PC-3 (cell line): Measurements from ENCODE around the gene DGKG. TPM values are rescaled to one million over a fixed set of nuclear protein-coding genes. Genes with fewer than 3 reads are reported as not detected.

Experiments used
- ATAC-seq: fragments of 200-7000 bp; cut with Tn5 transposase; 2 replicates; pipeline ENCODE4 v1.9.1; 2020; ENCODE audit warnings: mild to moderate bottlenecking, moderate library complexity
- BruUV-seq: library from RNA; stranded (reverse); fragments of 400-500 nt; replicated peaks from 2 replicates; lab custom pipeline; 2021; lab: Mats Ljungman, UMichigan
- CTCF ChIA-PET: fragments of 300-600 bp; sonication (Branson Sonifier 250); formaldehyde crosslinking; loops from one replicate; lab custom pipeline; 2022; ENCODE audit warnings: antibody characterized with exemption; lab: Charles Lee
- POLR2A ChIA-PET: fragments of 300-600 bp; sonication (Branson Sonifier 250); formaldehyde crosslinking; loops from one replicate; lab custom pipeline; 2022; ENCODE audit warnings: antibody characterized with exemption; ENCODE audit not compliant: unreplicated experiment; lab: Charles Lee
- DNase-seq: peaks from one replicate; pipeline ENCODE4 v3.0.0-alpha.2; 2015
- H2AFZ ChIP-seq: fragments of 300-600 bp; sonication (generic); 2 replicates; pipeline ENCODE4 v1.6.0; 2016; ENCODE audit warnings: antibody characterized with exemption, low read length
- H3F3A ChIP-seq: fragments of 300-600 bp; sonication (generic); one replicate; pipeline ENCODE4 v1.6.0; 2017; ENCODE audit warnings: antibody characterized with exemption, low read length, control low read depth, mild to moderate bottlenecking; ENCODE audit not compliant: unreplicated experiment
- H3K27ac ChIP-seq: fragments of 300-600 bp; sonication (generic); 2 replicates; pipeline ENCODE4 v1.5.1; 2016; ENCODE audit warnings: mild to moderate bottlenecking, low read length
- H3K27me3 ChIP-seq: fragments of 300-600 bp; sonication (generic); 2 replicates; pipeline ENCODE4 v1.6.1; 2016; ENCODE audit warnings: low read length, mixed read lengths
- H3K36me3 ChIP-seq: fragments of 300-600 bp; sonication (generic); 2 replicates; pipeline ENCODE4 v1.6.1; 2016; ENCODE audit warnings: low read depth, mixed run types, low read length, mixed read lengths
- H3K4me1 ChIP-seq: fragments of 300-600 bp; sonication (generic); 2 replicates; pipeline ENCODE4 v1.5.1; 2016; ENCODE audit warnings: low read length; ENCODE audit not compliant: insufficient read depth
- H3K4me2 ChIP-seq: fragments of 300-600 bp; sonication (generic); 2 replicates; pipeline ENCODE4 v1.6.0; 2016; ENCODE audit warnings: low read length
- H3K4me3 ChIP-seq: fragments of 300-600 bp; sonication (generic); 2 replicates; pipeline ENCODE4 v1.5.1; 2016; ENCODE audit warnings: mild to moderate bottlenecking, low read length, mixed read lengths
- H3K79me2 ChIP-seq: fragments of 300-600 bp; sonication (generic); 2 replicates; pipeline ENCODE4 v1.6.1; 2017; ENCODE audit warnings: low read length, mixed read lengths
- H3K9ac ChIP-seq: fragments of 300-600 bp; sonication (generic); 2 replicates; pipeline ENCODE4 v1.6.0; 2016; ENCODE audit warnings: mild to moderate bottlenecking, low read length
- H3K9me2 ChIP-seq: fragments of 300-600 bp; sonication (generic); replicated peaks from 2 replicates; pipeline ENCODE4 v1.6.1; 2016; ENCODE audit warnings: mixed run types, low read length, mixed read lengths
- H3K9me3 ChIP-seq: fragments of 300-600 bp; sonication (generic); 2 replicates; pipeline ENCODE4 v1.6.1; 2016; ENCODE audit warnings: low read length, mixed read lengths
- H4K20me1 ChIP-seq: fragments of 300-600 bp; sonication (generic); 2 replicates; pipeline ENCODE4 v1.6.1; 2016; ENCODE audit warnings: low read length, mixed read lengths
- CTCF ChIP-seq: fragments of 300-600 bp; sonication (generic); conservative IDR thresholded peaks from 2 replicates; pipeline ENCODE4 v1.5.1; 2017; ENCODE audit warnings: antibody characterized with exemption, low read depth, mild to moderate bottlenecking, low read length
- EZH2 ChIP-seq: fragments of 300-600 bp; sonication (generic); IDR thresholded peaks from one replicate; pipeline ENCODE4 v1.6.1; 2017; ENCODE audit warnings: antibody characterized with exemption, mild to moderate bottlenecking, low read length; ENCODE audit not compliant: unreplicated experiment
- EZH2phosphoT487 ChIP-seq: fragments of 300-600 bp; sonication (generic); IDR thresholded peaks from 2 replicates; pipeline ENCODE4 v1.6.1; 2018; ENCODE audit warnings: mild to moderate bottlenecking, antibody characterized with exemption, low read length, borderline replicate concordance
- intact Hi-C: fragments of 100-400 bp; cut with micrococcal nuclease; formaldehyde crosslinking; loops from 2 replicates; pipeline ENCODE4 v1.9.0; 2023
- total RNA-seq: library from RNA; depleted of rRNA; stranded (reverse); fragments of >200 nt; gene quantifications from 2 replicates; pipeline ENCODE4 v1.2.3, GENCODE V29; 2014

DGKG gene
- total RNA-seq, 1 experiment from 2014 or later, result 2.7 TPM

GRCh38 chr3:186149319-186149960, 212.6 kb downstream of the DGKG start:
- no peaks in the 10 kb centered on the region for H3K9me2 ChIP-seq
- CTCF ChIA-PET, result no interaction called here
- intact Hi-C loops, result no loop called here
- H3K27ac ChIP-seq, result no peak overlapping the region
- POLR2A ChIA-PET, result no interaction called here
- BruUV-seq, result no TSS peak
- H3K9ac ChIP-seq, result no peak overlapping the region
- H3K36me3 ChIP-seq, result no peaks in the 10 kb centered on the region
- ATAC-seq, result no peak
- no peaks in the 10 kb centered on the region for H3K79me2 ChIP-seq
- no peak overlapping the region for H2AFZ ChIP-seq
- no peak overlapping the region for H3K4me3 ChIP-seq
- H3K27me3 ChIP-seq, result peaks cover 31% of the 10 kb centered on the region
- no peak for TF ChIP-seq EZH2phosphoT487
- no peak for TF ChIP-seq CTCF
- TF ChIP-seq EZH2, result no peak
- no peaks in the 10 kb centered on the region for H4K20me1 ChIP-seq
- H3K9me3 ChIP-seq, result no peaks in the 10 kb centered on the region
- no peaks in the 10 kb centered on the region for H3K4me1 ChIP-seq
- H3F3A ChIP-seq, result no peaks in the 10 kb centered on the region
- DNase-seq, result no peak
- no peak overlapping the region for H3K4me2 ChIP-seq

GRCh38 chr3:186144257-186144656, 217.8 kb downstream of the DGKG start:
- Histone ChIP-seq H3K27me3 (peaks cover 47% of the 10 kb centered on the region), H3K9ac (no peak overlapping the region), H3K4me1 (no peaks in the 10 kb centered on the region), H3K36me3 (no peaks in the 10 kb centered on the region), H3K4me2 (no peak overlapping the region), H2AFZ (no peak overlapping the region), H3K9me2 (no peaks in the 10 kb centered on the region), H3K9me3 (no peaks in the 10 kb centered on the region), H3F3A (no peaks in the 10 kb centered on the region), H3K79me2 (no peaks in the 10 kb centered on the region), H3K27ac (no peak overlapping the region), H3K4me3 (no peak overlapping the region), H4K20me1 (no peaks in the 10 kb centered on the region)
- no peak for DNase-seq
- intact Hi-C loops, result no loop called here
- ChIA-PET POLR2A (no interaction called here), CTCF (no interaction called here)
- TF ChIP-seq EZH2 (no peak), EZH2phosphoT487 (no peak), CTCF (no peak)
- no peak for ATAC-seq
- no TSS peak for BruUV-seq

- H3K4me1 ChIP-seq, result no peaks in the 10 kb centered on the region
- no peaks in the 10 kb centered on the region for H3F3A ChIP-seq
- H3K9ac ChIP-seq, result no peak overlapping the region
- H3K27me3 ChIP-seq, result peaks cover 51% of the 10 kb centered on the region
- no peaks in the 10 kb centered on the region for H4K20me1 ChIP-seq
- no peak overlapping the region for H3K4me3 ChIP-seq
- ChIA-PET POLR2A (no interaction called here), CTCF (no interaction called here)
- ATAC-seq (no peak), DNase-seq (no peak)
- no peak overlapping the region for H3K4me2 ChIP-seq
- no TSS peak for BruUV-seq
- H3K79me2 ChIP-seq, result no peaks in the 10 kb centered on the region
- no peak overlapping the region for H2AFZ ChIP-seq
- H3K9me2 ChIP-seq, result no peaks in the 10 kb centered on the region
- no peak overlapping the region for H3K27ac ChIP-seq
- H3K9me3 ChIP-seq, result no peaks in the 10 kb centered on the region
- TF ChIP-seq EZH2phosphoT487 (no peak), CTCF (no peak), EZH2 (no peak)
- no peaks in the 10 kb centered on the region for H3K36me3 ChIP-seq
- intact Hi-C loops, result no loop called here
Measured at GRCh38 chr3:186143250-186143649, 218.8 kb downstream of the DGKG start.
